Measurements from ENCODE around the gene PYGB.

The PYGB gene

DNA sequence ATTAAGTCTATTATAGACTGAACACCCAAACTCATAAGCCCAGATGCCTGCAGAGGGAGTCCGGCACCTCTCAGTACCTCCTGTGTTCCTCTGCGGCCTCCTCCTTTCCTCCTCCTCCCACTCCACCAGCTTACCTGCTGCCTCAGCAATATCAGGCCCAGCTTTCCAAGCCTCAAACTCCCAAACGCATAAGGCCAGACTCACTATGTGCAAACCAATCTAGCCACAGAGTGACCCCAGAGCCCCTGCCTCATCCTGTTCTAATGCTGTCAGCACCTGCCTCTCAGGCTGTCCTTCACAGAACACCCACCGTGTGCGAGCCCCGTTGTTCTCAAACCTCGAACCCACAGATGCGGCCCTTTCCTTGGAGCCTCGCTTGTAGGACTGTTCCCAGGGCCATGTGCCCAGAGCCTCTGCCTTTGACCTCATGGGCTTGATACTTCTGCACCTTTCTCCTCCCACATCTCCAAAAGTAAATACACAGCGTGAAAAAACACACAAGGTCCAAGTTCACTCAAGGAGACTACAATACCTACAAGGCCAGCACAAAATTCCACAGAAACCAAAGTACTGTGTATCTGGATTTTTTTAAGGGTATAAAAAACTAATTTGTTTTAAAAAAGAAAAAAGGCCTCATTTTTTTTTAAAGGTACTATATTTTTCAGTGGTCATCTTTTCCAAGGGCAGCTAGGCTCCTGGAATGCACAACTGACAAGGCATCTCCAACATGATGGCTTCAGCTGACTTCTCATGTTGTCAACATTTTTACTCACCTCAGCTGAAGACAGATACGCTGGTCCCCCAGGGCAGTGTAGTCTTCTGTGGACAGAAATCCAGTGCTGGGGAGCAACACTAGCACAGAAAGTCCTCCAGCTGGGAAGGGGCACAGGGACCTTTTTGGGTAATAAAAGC, 90.5 kb downstream of the PYGB start:
- no peak for DNase-seq (ENCODE audit: low spot score)

DNA sequence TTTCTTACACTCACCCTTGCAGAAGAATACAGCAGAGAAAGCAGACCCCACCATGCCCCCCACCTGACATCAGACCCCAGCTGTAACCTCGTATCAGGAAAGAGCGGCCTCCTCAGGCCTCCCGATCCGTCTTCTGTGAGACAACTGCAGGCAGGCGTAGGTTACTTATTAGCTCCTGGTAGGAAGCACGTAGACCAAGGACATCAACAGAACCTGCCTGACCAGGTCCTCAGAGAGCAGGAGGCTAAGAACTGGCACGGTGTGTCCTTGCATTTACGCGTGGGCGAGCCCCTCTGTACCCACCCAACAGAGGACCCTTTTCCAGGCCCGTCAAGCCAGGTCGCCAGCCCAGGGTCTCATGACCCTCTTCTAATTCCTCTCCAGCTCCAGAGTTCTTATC, 91.7 kb downstream of the PYGB start:
- DNase-seq (ENCODE audit: low spot score), result no peak

GRCh38 chr20:25340380-25340779, 92.5 kb downstream of the PYGB start:
- no peak for DNase-seq (ENCODE audit: low spot score)

GRCh38 chr20:25341716-25342680, 94.1 kb downstream of the PYGB start:
- no peak for DNase-seq (ENCODE audit: low spot score)

- no peak for DNase-seq (ENCODE audit: low spot score)
Observed at GRCh38 chr20:25344634-25345033, 96.7 kb downstream of the PYGB start.

DNA sequence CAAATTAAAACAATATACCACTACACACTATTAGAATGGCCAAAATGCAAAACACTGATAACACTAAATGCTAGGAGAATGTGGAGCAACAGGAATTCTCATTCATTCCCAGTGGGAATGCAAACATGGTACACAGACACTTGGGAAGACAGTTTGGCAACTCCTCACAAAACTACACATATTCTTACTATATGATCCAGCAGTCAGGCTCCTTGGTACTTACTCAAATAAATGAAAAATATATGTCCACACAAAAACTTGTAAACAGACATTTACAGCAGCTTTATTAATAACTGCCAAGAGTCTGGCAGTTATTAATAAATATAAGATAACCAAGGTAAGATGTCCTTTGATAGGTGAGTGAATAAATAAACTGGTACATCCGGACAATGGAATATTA, 97.8 kb downstream of the PYGB start:
- no peak for DNase-seq (ENCODE audit: low spot score)

DNA sequence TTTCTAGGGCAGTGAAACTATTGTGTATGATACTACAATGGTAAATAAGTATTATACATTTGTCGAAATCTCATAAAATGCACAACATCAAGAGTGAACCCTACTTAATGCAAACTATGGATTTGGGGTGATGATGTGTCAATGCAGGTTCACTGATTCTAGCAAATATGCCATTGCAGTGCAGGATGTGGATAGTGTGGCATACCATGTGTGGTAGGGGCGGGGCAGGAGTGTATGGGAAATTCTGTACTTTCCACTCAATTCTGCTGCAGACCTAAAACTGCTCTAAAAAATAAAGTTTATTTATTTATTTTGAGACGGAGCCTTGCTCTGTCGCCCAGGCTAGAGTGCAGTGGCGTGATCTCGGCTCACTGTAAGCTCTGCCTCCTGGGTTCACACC, 98.5 kb downstream of the PYGB start:
- DNase-seq (ENCODE audit: low spot score), result peak; percentile 7

All from CD4-positive, alpha-beta T cell treated with Interleukin-2 at 100 ng/mL for 4 hours (primary cell).